ENCODE measurements around the gene TPK1. TPM values are rescaled to one million over a fixed set of nuclear protein-coding genes. Genes with fewer than 3 reads are reported as not detected.

Gene TPK1
- total and polyA plus RNA-seq, 2 donors (not counting 1 experiment from before 2014, with no cell fraction given), result 2.4 to 4.1 TPM

- no peak overlapping the region for H3K4me3 ChIP-seq (replicated peaks in 1 of 4; ENCODE audit: control extremely low read depth in 1 of 4, insufficient read depth in 1 of 4, low read depth in 3 of 4, low read length in 4 of 4)
- no peak overlapping the region for H3K9ac ChIP-seq (ENCODE audit: insufficient read depth, low read length)
- DNase-seq (ENCODE audit: low read depth in 2 of 2), result peak; percentile 15 to 43
- no peaks in the 10 kb centered on the region for H3K79me2 ChIP-seq (ENCODE audit: control insufficient read depth, insufficient read depth, low read length)
- no peak overlapping the region for H3K27ac ChIP-seq (ENCODE audit: insufficient read depth, low read length)
- H3K4me2 ChIP-seq (ENCODE audit: extremely low read depth, insufficient read depth, low read length), result no peak overlapping the region
- H3K36me3 ChIP-seq (ENCODE audit: control insufficient read depth, insufficient read depth, low read length), result no peaks in the 10 kb centered on the region
- H3K27me3 ChIP-seq (ENCODE audit: control insufficient read depth, insufficient read depth, low read length), result no peaks in the 10 kb centered on the region
- H3K4me1 ChIP-seq (ENCODE audit: control insufficient read depth, extremely low read depth, insufficient read depth, low read length), result no peaks in the 10 kb centered on the region
- TF ChIP-seq EZH2 (IDR thresholded peaks at IDR 0.05; ENCODE audit: low read length, missing control alignments) (no peak), CTCF (conservative IDR thresholded peaks at IDR 0.05 in 1 of 2, IDR thresholded peaks at IDR 0.05 in 1 of 2; ENCODE audit: low read depth in 1 of 2, low read length in 2 of 2) (peak; percentile 59 to 84)
- H4K20me1 ChIP-seq (ENCODE audit: control insufficient read depth, extremely low read depth, insufficient read depth, low read length), result no peaks in the 10 kb centered on the region
- no peak overlapping the region for H2AFZ ChIP-seq (ENCODE audit: low read length)
- H3K9me3 ChIP-seq (ENCODE audit: control insufficient read depth, insufficient read depth, low read depth, low read length), result no peaks in the 10 kb centered on the region
Measured at GRCh38 chr7:144738708-144739314, 97.0 kb downstream of the TPK1 start.

GRCh38 chr7:144738146-144738545 is 97.7 kb downstream of the TPK1 start:
- TF ChIP-seq EZH2 (IDR thresholded peaks at IDR 0.05; ENCODE audit: low read length, missing control alignments), result no peak
- TF ChIP-seq CTCF (conservative IDR thresholded peaks at IDR 0.05 in 1 of 2, IDR thresholded peaks at IDR 0.05 in 1 of 2; ENCODE audit: low read depth in 1 of 2, low read length in 2 of 2), result no peak

GRCh38 chr7:144736880-144737493 is 98.9 kb downstream of the TPK1 start:
- Histone ChIP-seq H3K36me3 (ENCODE audit: control insufficient read depth, insufficient read depth, low read length) (no peaks in the 10 kb centered on the region), H3K9me3 (ENCODE audit: control insufficient read depth, insufficient read depth, low read depth, low read length) (no peaks in the 10 kb centered on the region), H4K20me1 (ENCODE audit: control insufficient read depth, extremely low read depth, insufficient read depth, low read length) (no peaks in the 10 kb centered on the region), H3K27me3 (ENCODE audit: control insufficient read depth, insufficient read depth, low read length) (no peaks in the 10 kb centered on the region), H3K9ac (ENCODE audit: insufficient read depth, low read length) (no peak overlapping the region), H2AFZ (ENCODE audit: low read length) (no peak overlapping the region), H3K79me2 (ENCODE audit: control insufficient read depth, insufficient read depth, low read length) (no peaks in the 10 kb centered on the region), H3K4me1 (ENCODE audit: control insufficient read depth, extremely low read depth, insufficient read depth, low read length) (no peaks in the 10 kb centered on the region), H3K4me2 (ENCODE audit: extremely low read depth, insufficient read depth, low read length) (no peak overlapping the region), H3K4me3 (replicated peaks in 1 of 4; ENCODE audit: control extremely low read depth in 1 of 4, insufficient read depth in 1 of 4, low read depth in 3 of 4, low read length in 4 of 4) (no peak overlapping the region), H3K27ac (ENCODE audit: insufficient read depth, low read length) (no peak overlapping the region)
- no peak for DNase-seq (ENCODE audit: low read depth in 2 of 2)
- TF ChIP-seq CTCF (conservative IDR thresholded peaks at IDR 0.05 in 1 of 2, IDR thresholded peaks at IDR 0.05 in 1 of 2; ENCODE audit: low read depth in 1 of 2, low read length in 2 of 2), result no peak
- TF ChIP-seq EZH2 (IDR thresholded peaks at IDR 0.05; ENCODE audit: low read length, missing control alignments), result no peak

More at GRCh38 chr7:144738146-144738545, 97.7 kb downstream of the TPK1 start:
- H3K4me2 ChIP-seq (ENCODE audit: extremely low read depth, insufficient read depth, low read length), result no peak overlapping the region
- no peaks in the 10 kb centered on the region for H3K4me1 ChIP-seq (ENCODE audit: control insufficient read depth, extremely low read depth, insufficient read depth, low read length)
- H3K79me2 ChIP-seq (ENCODE audit: control insufficient read depth, insufficient read depth, low read length), result no peaks in the 10 kb centered on the region
- no peaks in the 10 kb centered on the region for H3K36me3 ChIP-seq (ENCODE audit: control insufficient read depth, insufficient read depth, low read length)
- H3K9me3 ChIP-seq (ENCODE audit: control insufficient read depth, insufficient read depth, low read depth, low read length), result no peaks in the 10 kb centered on the region
- no peak overlapping the region for H3K9ac ChIP-seq (ENCODE audit: insufficient read depth, low read length)
- H3K27me3 ChIP-seq (ENCODE audit: control insufficient read depth, insufficient read depth, low read length), result no peaks in the 10 kb centered on the region
- no peak overlapping the region for H2AFZ ChIP-seq (ENCODE audit: low read length)
- H3K4me3 ChIP-seq (replicated peaks in 1 of 4; ENCODE audit: control extremely low read depth in 1 of 4, insufficient read depth in 1 of 4, low read depth in 3 of 4, low read length in 4 of 4), result no peak overlapping the region
- H4K20me1 ChIP-seq (ENCODE audit: control insufficient read depth, extremely low read depth, insufficient read depth, low read length), result no peaks in the 10 kb centered on the region
- H3K27ac ChIP-seq (ENCODE audit: insufficient read depth, low read length), result no peak overlapping the region
- no peak for DNase-seq (ENCODE audit: low read depth in 2 of 2)
